Activated T-cell treated with anti-CD3 and anti-CD28 coated beads for 48 hours (primary cell): ENCODE results near the gene CPLX3.
"Not testable (repeated sequence)": the region's sequence is repeated elsewhere in the genome, so short reads cannot be mapped to it uniquely, and the experiment has no call there.

Experiments
- DNase-seq: peaks from one replicate; pipeline ENCODE4 v3.0.0-alpha.2; 2020; ENCODE audit warnings: low read depth

The CPLX3 gene

GRCh38 chr15:74826364-74826819, at the start of gene CPLX3:
Gene CPLX3, plus strand, starts transcription at chr15:74826627. Its CDS starts 77 bp downstream, at chr15:74826704.
- DNase-seq = peak; percentile 24

- DNase-seq = peak; percentile 36
Observed at GRCh38 chr15:74776821-74777768, 49.3 kb upstream of the CPLX3 start.

- DNase-seq = no peak
Observed at GRCh38 chr15:74777769-74778598, 48.4 kb upstream of the CPLX3 start.

GRCh38 chr15:74778599-74778970, 47.8 kb upstream of the CPLX3 start:
- no peak for DNase-seq

- no peak for DNase-seq
Observed at GRCh38 chr15:74779162-74779648, 47.2 kb upstream of the CPLX3 start.

GRCh38 chr15:74780523-74781430, 45.6 kb upstream of the CPLX3 start:
- no peak for DNase-seq

- DNase-seq = peak; percentile 79
Observed at GRCh38 chr15:74781431-74782258, 44.8 kb upstream of the CPLX3 start, which contains the start of gene CSK. Gene CSK, plus strand, starts transcription at chr15:74782080. Its CDS starts 16,218 bp downstream, at chr15:74798298.

GRCh38 chr15:74782259-74783071, 44.0 kb upstream of the CPLX3 start:
- peak; percentile 48 for DNase-seq

- peak; percentile 34 for DNase-seq
Observed at GRCh38 chr15:74783072-74783807, 43.2 kb upstream of the CPLX3 start.

- no peak for DNase-seq
Observed at GRCh38 chr15:74783808-74784175, 42.6 kb upstream of the CPLX3 start.

GRCh38 chr15:74784426-74785193, 41.8 kb upstream of the CPLX3 start:
- no peak for DNase-seq

- DNase-seq = peak; percentile 40
Observed at GRCh38 chr15:74785194-74786032, 41.0 kb upstream of the CPLX3 start.

GRCh38 chr15:74786081-74786480, 40.3 kb upstream of the CPLX3 start:
- DNase-seq = not testable (repeated sequence)

GRCh38 chr15:74786551-74787165, 39.8 kb upstream of the CPLX3 start:
- no peak for DNase-seq

- DNase-seq = peak; percentile 88
Observed at GRCh38 chr15:74787251-74788041, 39.0 kb upstream of the CPLX3 start.
